Amygdala (tissue), 56 donors: ENCODE results near the gene FHIT.
A peak's percentile ranks its signal among the peaks of the same experiment; 100 is the strongest.
"Not testable (repeated sequence)": the region's sequence is repeated elsewhere in the genome, so short reads cannot be mapped to it uniquely, and the experiment has no call there.

Experiments used
- DNase-seq, 56 donors: peaks; one replicate each; lab custom pipeline; 2025; lab: John Stamatoyannopoulos, UW

The FHIT gene

GRCh38 chr3:61065451-61066011, 185.7 kb downstream of the FHIT start:
- DNase-seq = no peak

- no peak for DNase-seq
Observed at GRCh38 chr3:61061092-61061723, 190.0 kb downstream of the FHIT start.

- no peak for DNase-seq
Observed at GRCh38 chr3:61060411-61060861, 190.8 kb downstream of the FHIT start.

- DNase-seq = no peak
Observed at GRCh38 chr3:61058836-61059235, 192.4 kb downstream of the FHIT start.

- DNase-seq = no peak
Observed at GRCh38 chr3:61057464-61057863, 193.8 kb downstream of the FHIT start.

- no peak for DNase-seq
Observed at GRCh38 chr3:61055447-61055846, 195.8 kb downstream of the FHIT start.

- DNase-seq = no peak
Observed at GRCh38 chr3:61053781-61054496, 197.3 kb downstream of the FHIT start.

- no peak for DNase-seq
Observed at GRCh38 chr3:61052851-61053250, 198.4 kb downstream of the FHIT start.

- DNase-seq = no peak
Observed at GRCh38 chr3:61051666-61052065, 199.6 kb downstream of the FHIT start.

GRCh38 chr3:61045169-61045568, 206.1 kb downstream of the FHIT start:
- DNase-seq = not testable (repeated sequence)

- DNase-seq = no peak
Observed at GRCh38 chr3:61043156-61043555, 208.1 kb downstream of the FHIT start.

- no peak for DNase-seq
Observed at GRCh38 chr3:61040618-61041017, 210.6 kb downstream of the FHIT start.

GRCh38 chr3:61035573-61035972, 215.7 kb downstream of the FHIT start:
- DNase-seq = no peak

GRCh38 chr3:61032991-61033390, 218.3 kb downstream of the FHIT start:
- no peak for DNase-seq

GRCh38 chr3:61031503-61031902, 219.7 kb downstream of the FHIT start:
- DNase-seq = no peak

GRCh38 chr3:61030469-61031035, 220.7 kb downstream of the FHIT start:
- no peak for DNase-seq

- DNase-seq = no peak
Observed at GRCh38 chr3:61029194-61029593, 222.1 kb downstream of the FHIT start.

GRCh38 chr3:61018807-61019206, 232.4 kb downstream of the FHIT start:
- DNase-seq = no peak

- not testable (repeated sequence) for DNase-seq
Observed at GRCh38 chr3:61017028-61017427, 234.2 kb downstream of the FHIT start.

GRCh38 chr3:61015859-61016258, 235.4 kb downstream of the FHIT start:
- no peak for DNase-seq

- no peak for DNase-seq
Observed at GRCh38 chr3:61015408-61015807, 235.8 kb downstream of the FHIT start.

- peak in 10 of 56 donors; percentile 1 to 21 (median 10) for DNase-seq
Observed at GRCh38 chr3:61008998-61009380, 242.3 kb downstream of the FHIT start.
